H1 (cell line): ENCODE measurements around the gene NFYA. TPM values are rescaled to one million over a fixed set of nuclear protein-coding genes. Genes with fewer than 3 reads are reported as not detected.

Experiments used
- ASH2L ChIP-seq: fragments of 200-600, 300-600 bp; sonication (generic); IDR thresholded peaks from one replicate; pipeline ENCODE4 v1.7.1; 2017; ENCODE audit warnings: low read length
- CEBPB ChIP-seq: IDR thresholded peaks from 2 replicates; pipeline ENCODE4 v1.6.1; 2012; ENCODE audit warnings: low read depth, low read length
- E2F6 ChIP-seq: IDR thresholded peaks from 2 replicates; pipeline ENCODE4 v1.6.1; 2012; ENCODE audit warnings: inconsistent platforms
- EZH2 ChIP-seq: fragments of 200-600 bp; sonication (generic); IDR thresholded peaks from 2 replicates; pipeline ENCODE4 v1.7.1; 2012; ENCODE audit warnings: low read depth, mild to moderate bottlenecking, moderate library complexity, low read length, inconsistent platforms; ENCODE audit not compliant: severe bottlenecking
- MAX ChIP-seq: IDR thresholded peaks from 2 replicates; pipeline ENCODE4 v1.6.1; 2012; ENCODE audit warnings: inconsistent platforms
- SUZ12 ChIP-seq: fragments of 200-600 bp; sonication (generic); IDR thresholded peaks from 2 replicates; pipeline ENCODE4 v1.6.1; 2012; ENCODE audit warnings: mild to moderate bottlenecking, inconsistent platforms, low read length, moderate library complexity, mixed read lengths
- polyA plus RNA-seq, 7 experiments: library from polyadenylated mRNA; depleted of rRNA in 3 of 7; stranded (reverse) in 5 of 7; unstranded in 2 of 7; fragments of >200 nt in 5 of 7; fragments of 200-250 nt in 2 of 7; gene quantifications; 1 replicate in 5 of 7; 2 replicates in 1 of 7; 4 replicates in 1 of 7; pipeline versions ENCODE4 v1.2.1 to v1.2.3, GENCODE V29; 2011 to 2013; ENCODE audit warnings: missing spikeins in 2 of 7, mixed read lengths in 2 of 7
- total RNA-seq: library from RNA; stranded (reverse); fragmentation: NEBNext Ultra II Directional; extraction: Animal tissue kit (Norgen Biotek cat#: 25700); gene quantifications from 2 replicates; pipeline ENCODE4 v1.2.1, GENCODE V29; 2021

The NFYA gene
- total and polyA plus RNA-seq, 2 of the 8 experiments (the other 6 are each of a cell fraction or from before 2014, with no cell fraction given) = 19.8 to 33.7 TPM

- TF ChIP-seq E2F6 (no peak), SUZ12 (no peak), ASH2L (no peak), MAX (no peak), CEBPB (no peak), EZH2 (no peak)
These were observed 36.2 kb upstream of the NFYA start (continued) for GRCh38 chr6:41036601-41037000.
